ENCODE data around the gene KCNG4. TPM values are rescaled to one million over a fixed set of nuclear protein-coding genes. Genes with fewer than 3 reads are reported as not detected.

Gene KCNG4
- total and polyA plus RNA-seq, 2 of the 8 experiments (the other 6 are each of a cell fraction or from before 2014, with no cell fraction given): not detected

DNA sequence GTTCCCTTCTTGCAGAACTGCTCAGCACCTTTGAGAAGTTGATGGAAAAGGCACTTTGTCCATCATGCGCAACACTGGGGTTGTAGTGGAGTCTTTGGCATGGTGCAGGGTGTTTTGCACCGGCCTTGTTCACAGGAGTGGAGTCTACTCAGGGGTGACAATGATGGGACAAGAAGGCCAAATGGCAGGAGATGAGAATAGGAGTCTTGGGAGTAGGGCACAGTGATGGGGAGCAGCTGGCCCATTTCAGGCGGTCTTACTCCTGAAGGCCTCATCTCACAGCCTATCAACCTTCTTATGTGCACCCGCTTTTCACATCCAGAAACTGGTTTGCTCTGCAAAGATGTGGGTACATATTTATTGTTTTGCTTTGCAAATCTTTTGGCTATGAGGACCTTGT lies 13.4 kb upstream of the KCNG4 start:
- no peak overlapping the region for H4K91ac ChIP-seq (replicated peaks; ENCODE audit: insufficient read length, low read length)
- ChIA-PET CTCF (ENCODE audit: partially characterized antibody) (no interaction called here), POLR2A (ENCODE audit: partially characterized antibody) (no interaction called here)
- no peaks in the 10 kb centered on the region for H4K20me1 ChIP-seq (replicated peaks in 1 of 2; ENCODE audit: control insufficient read depth in 1 of 2, insufficient read depth in 2 of 2, low read length in 2 of 2)
- H3K4me1 ChIP-seq (replicated peaks in 1 of 4; ENCODE audit: control insufficient read depth in 3 of 4, insufficient read depth in 4 of 4, low read length in 3 of 4): no peaks in the 10 kb centered on the region
- H2AFZ ChIP-seq (ENCODE audit: low read length): no peak overlapping the region
- no peaks in the 10 kb centered on the region; a peak in 1 of 4 replicates for H3K79me2 ChIP-seq (ENCODE audit: control insufficient read depth in 1 of 2, insufficient read depth in 2 of 2, low read length in 2 of 2)
- no peak overlapping the region for H2BK5ac ChIP-seq (ENCODE audit: low read depth, low read length)
- H3K18ac ChIP-seq (ENCODE audit: extremely low read depth, low read length): no peak overlapping the region
- no peak overlapping the region for H4K8ac ChIP-seq (ENCODE audit: extremely low read depth, insufficient read depth, low read length)
- H3K9ac ChIP-seq (replicated peaks in 1 of 4; ENCODE audit: extremely low read depth in 1 of 4, low read depth in 3 of 4, low read length in 3 of 4): no peak overlapping the region
- FAIRE-seq: no peak
- no peaks in the 10 kb centered on the region for H3K36me3 ChIP-seq (ENCODE audit: control insufficient read depth in 2 of 4, insufficient read depth in 4 of 4, low read length in 3 of 4)
- no peak overlapping the region for H2BK15ac ChIP-seq (ENCODE audit: low read length)
- H3K4me2 ChIP-seq (ENCODE audit: insufficient read depth in 1 of 2, low read depth in 2 of 2, low read length in 2 of 2): no peak overlapping the region
- no peak overlapping the region for H4K5ac ChIP-seq (ENCODE audit: insufficient read length, low read depth, low read length)
- no peak overlapping the region for H3K23ac ChIP-seq (ENCODE audit: insufficient read length)
- 80% methylated on average over 4 of the region's 4 CpGs; no CpG with 5 or more reads in 1 of the 2 experiments for whole genome bisulfite sequencing, 2 experiments (ENCODE audit: extremely low coverage in 1 of 2, insufficient coverage in 1 of 2, insufficient read length in 1 of 2, insufficient replicate concordance in 2 of 2, low coverage in 1 of 2, low lambda C conversion rate in 2 of 2, missing lambda C conversion rate in 1 of 2)
- H3K79me1 ChIP-seq (ENCODE audit: low read depth, low read length): no peaks in the 10 kb centered on the region
- H3K23me2 ChIP-seq (ENCODE audit: low read depth, low read length): no peaks in the 10 kb centered on the region; the same call in 1 of the 2 replicates
- no peak overlapping the region for H2BK120ac ChIP-seq (replicated peaks; ENCODE audit: low read depth, low read length)
- no peak overlapping the region for H3K4me3 ChIP-seq (ENCODE audit: extremely low read depth in 1 of 4, insufficient read depth in 2 of 4, low read depth in 3 of 4, low read length in 4 of 4)
- no peak overlapping the region for H3K27ac ChIP-seq (ENCODE audit: low read depth, low read length)
- no peak overlapping the region for H3K4ac ChIP-seq (replicated peaks; ENCODE audit: insufficient read length, low read depth, low read length)
- H2BK12ac ChIP-seq (ENCODE audit: low read depth, low read length): no peak overlapping the region
- H2AK5ac ChIP-seq (ENCODE audit: low read depth, low read length): no peak overlapping the region
- no peak for DNase-seq (ENCODE audit: low read depth in 1 of 2, low spot score in 2 of 2)
- peaks cover 0 to 3% (median 0%) of the 10 kb centered on the region in 4 experiments; a peak in 1 of 7 replicates for H3K27me3 ChIP-seq (replicated peaks in 1 of 4; ENCODE audit: control insufficient read depth in 3 of 4, extremely low read depth in 1 of 4, insufficient read depth in 3 of 4, low read length in 3 of 4)
- H3K14ac ChIP-seq (ENCODE audit: insufficient read length): no peak overlapping the region
- no peak overlapping the region for H3K56ac ChIP-seq (replicated peaks; ENCODE audit: insufficient read length, low read depth, low read length)
- no peak overlapping the region for H2BK20ac ChIP-seq (ENCODE audit: low read length)
- peaks cover 4 to 5% of the 10 kb centered on the region in 2 experiments; a peak in 1 of 4 replicates for H3K9me3 ChIP-seq (ENCODE audit: insufficient read depth in 2 of 2, low read depth in 1 of 2, low read length in 1 of 2)
- TF ChIP-seq SUZ12 (IDR thresholded peaks at IDR 0.05; ENCODE audit: low read length) (no peak), ZNF274 (IDR thresholded peaks at IDR 0.05; ENCODE audit: borderline replicate concordance, extremely low read depth, low read length) (no peak), SRF (IDR thresholded peaks at IDR 0.05; ENCODE audit: low read depth, low read length) (no peak), SP2 (IDR thresholded peaks at IDR 0.05; ENCODE audit: low read length) (no peak), CBX8 (IDR thresholded peaks at IDR 0.05; ENCODE audit: borderline replicate concordance, low read depth, low read length) (no peak), CTBP2 (IDR thresholded peaks at IDR 0.05; ENCODE audit: borderline replicate concordance, insufficient read depth, insufficient read length, low read length) (no peak), BACH1 (IDR thresholded peaks at IDR 0.05; ENCODE audit: low read length) (no peak), CEBPB (IDR thresholded peaks at IDR 0.05; ENCODE audit: low read depth, low read length) (no peak), TAF7 (optimal IDR thresholded peaks at IDR 0.05; ENCODE audit: borderline replicate concordance, low read depth, low read length) (no peak), BRCA1 (IDR thresholded peaks at IDR 0.05; ENCODE audit: low read depth, low read length) (no peak)

Data from H1 (cell line).